ENCODE data around the gene CLDN12. TPM values are rescaled to one million over a fixed set of nuclear protein-coding genes. Genes with fewer than 3 reads are reported as not detected.
A peak's percentile ranks its signal among the peaks of the same experiment; 100 is the strongest.

CLDN12 gene
- total RNA-seq = 21.0 to 29.5 TPM (median 27.6 TPM) in 3 replicates
- long read RNA-seq, transcript CLDN12-201 (3 exons, 3,565 nt) = major isoform, 19 of 32 reads
- long read RNA-seq, transcript CLDN12-203 (3 exons, 3,488 nt) = minor isoform, 7 of 32 reads
- long read RNA-seq, partial matches to known transcripts = 0 of 32 reads
- long read RNA-seq, other reads (novel, unspliced or antisense) = 1 of 32 reads

GRCh38 chr7:90403174-90404113 is at the start of gene CLDN12:
Gene CLDN12 (plus strand): TSS chr7:90403461. CDS start chr7:90412677, 9,216 bp downstream.
- DNase-seq (ENCODE audit: low spot score) = peak; percentile 92
- peaks cover 2% of the 10 kb centered on the region for H3K27me3 Mint-ChIP-seq (ENCODE audit: low read depth)
- peak within 1 kb of the TSS; percentile 98 for H3K27ac Mint-ChIP-seq (ENCODE audit: unreplicated experiment)
- peak within 1 kb of the TSS; percentile 88 for H3K4me3 Mint-ChIP-seq (ENCODE audit: unreplicated experiment)
- peaks cover 18% of the 10 kb centered on the region for H3K4me1 Mint-ChIP-seq (ENCODE audit: low read depth)
- H3K36me3 Mint-ChIP-seq (ENCODE audit: low read depth) = peaks cover 5% of the 10 kb centered on the region
- peaks cover 21% of the 10 kb centered on the region for H3K9me3 Mint-ChIP-seq (ENCODE audit: low read depth)
- TF ChIP-seq, protein P1, sequence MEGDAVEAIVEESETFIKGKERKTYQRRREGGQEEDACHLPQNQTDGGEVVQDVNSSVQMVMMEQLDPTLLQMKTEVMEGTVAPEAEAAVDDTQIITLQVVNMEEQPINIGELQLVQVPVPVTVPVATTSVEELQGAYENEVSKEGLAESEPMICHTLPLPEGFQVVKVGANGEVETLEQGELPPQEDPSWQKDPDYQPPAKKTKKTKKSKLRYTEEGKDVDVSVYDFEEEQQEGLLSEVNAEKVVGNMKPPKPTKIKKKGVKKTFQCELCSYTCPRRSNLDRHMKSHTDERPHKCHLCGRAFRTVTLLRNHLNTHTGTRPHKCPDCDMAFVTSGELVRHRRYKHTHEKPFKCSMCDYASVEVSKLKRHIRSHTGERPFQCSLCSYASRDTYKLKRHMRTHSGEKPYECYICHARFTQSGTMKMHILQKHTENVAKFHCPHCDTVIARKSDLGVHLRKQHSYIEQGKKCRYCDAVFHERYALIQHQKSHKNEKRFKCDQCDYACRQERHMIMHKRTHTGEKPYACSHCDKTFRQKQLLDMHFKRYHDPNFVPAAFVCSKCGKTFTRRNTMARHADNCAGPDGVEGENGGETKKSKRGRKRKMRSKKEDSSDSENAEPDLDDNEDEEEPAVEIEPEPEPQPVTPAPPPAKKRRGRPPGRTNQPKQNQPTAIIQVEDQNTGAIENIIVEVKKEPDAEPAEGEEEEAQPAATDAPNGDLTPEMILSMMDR (IDR thresholded peaks at IDR 0.05) = peak; percentile 15

DNA sequence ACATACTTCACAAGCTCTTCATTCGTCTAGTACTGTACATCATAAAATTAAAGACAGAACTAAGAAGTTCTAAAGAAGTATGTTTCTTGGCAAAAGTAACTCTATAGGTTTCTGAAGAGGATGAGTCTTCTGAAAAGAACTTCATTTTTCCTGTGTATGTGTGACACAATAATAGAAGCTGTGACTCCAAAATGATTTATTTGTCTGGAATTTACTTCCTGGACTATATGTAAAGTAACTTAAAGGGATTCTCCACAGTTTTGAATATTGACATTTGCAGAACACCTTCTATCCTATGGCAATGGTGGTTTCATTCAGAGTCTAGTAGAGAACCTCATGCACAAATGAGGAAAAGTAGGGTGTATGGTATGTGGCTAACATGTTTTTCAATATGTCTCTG is 19.8 kb upstream of the CLDN12 start:
- peaks cover 39% of the 10 kb centered on the region for H3K36me3 Mint-ChIP-seq (ENCODE audit: low read depth)
- no peak for DNase-seq (ENCODE audit: low spot score)
- TF ChIP-seq, protein P1 (IDR thresholded peaks at IDR 0.05) = no peak
- H3K27me3 Mint-ChIP-seq (ENCODE audit: low read depth) = no peaks in the 10 kb centered on the region
- peaks cover 15% of the 10 kb centered on the region for H3K4me1 Mint-ChIP-seq (ENCODE audit: low read depth)
- H3K27ac Mint-ChIP-seq (ENCODE audit: unreplicated experiment) = peak overlapping the region; percentile 51
- no peak overlapping the region for H3K4me3 Mint-ChIP-seq (ENCODE audit: unreplicated experiment)
- H3K9me3 Mint-ChIP-seq (ENCODE audit: low read depth) = peaks cover 14% of the 10 kb centered on the region

GRCh38 chr7:90383861-90384260 is 19.4 kb upstream of the CLDN12 start:
- H3K36me3 Mint-ChIP-seq (ENCODE audit: low read depth) = peaks cover 38% of the 10 kb centered on the region
- H3K9me3 Mint-ChIP-seq (ENCODE audit: low read depth) = peaks cover 14% of the 10 kb centered on the region
- no peaks in the 10 kb centered on the region for H3K27me3 Mint-ChIP-seq (ENCODE audit: low read depth)
- peak overlapping the region; percentile 61 for H3K27ac Mint-ChIP-seq (ENCODE audit: unreplicated experiment)
- TF ChIP-seq, protein P1 (IDR thresholded peaks at IDR 0.05) = no peak
- H3K4me3 Mint-ChIP-seq (ENCODE audit: unreplicated experiment) = no peak overlapping the region
- DNase-seq (ENCODE audit: low spot score) = no peak
- peaks cover 15% of the 10 kb centered on the region for H3K4me1 Mint-ChIP-seq (ENCODE audit: low read depth)

DNA sequence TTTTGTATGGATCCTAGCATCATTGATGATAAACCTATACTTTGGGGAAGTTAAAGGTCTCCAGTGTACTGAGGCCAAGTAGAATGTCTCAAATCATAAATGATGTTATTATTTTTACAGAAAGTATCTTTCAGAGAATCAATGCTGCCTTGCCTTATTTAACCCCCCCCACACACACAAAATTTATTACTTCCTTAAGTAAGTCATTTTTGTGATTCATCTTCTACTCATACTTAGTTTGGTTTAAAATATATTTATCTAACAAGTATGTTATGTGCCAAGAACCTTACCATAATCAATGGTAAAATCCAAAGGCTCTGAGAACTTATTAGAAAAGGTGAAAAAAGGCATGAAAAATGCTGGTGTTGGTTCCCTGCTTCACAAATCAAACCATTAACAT is 18.8 kb upstream of the CLDN12 start:
- DNase-seq (ENCODE audit: low spot score) = no peak
- Mint-ChIP-seq H3K9me3 (ENCODE audit: low read depth) (peaks cover 12% of the 10 kb centered on the region), H3K27me3 (ENCODE audit: low read depth) (no peaks in the 10 kb centered on the region), H3K4me1 (ENCODE audit: low read depth) (peaks cover 15% of the 10 kb centered on the region), H3K36me3 (ENCODE audit: low read depth) (peaks cover 33% of the 10 kb centered on the region), H3K27ac (ENCODE audit: unreplicated experiment) (peak overlapping the region; percentile 61), H3K4me3 (ENCODE audit: unreplicated experiment) (no peak overlapping the region)
- TF ChIP-seq, protein P1 (IDR thresholded peaks at IDR 0.05) = no peak

GRCh38 chr7:90387470-90388240 is 15.6 kb upstream of the CLDN12 start:
- Mint-ChIP-seq H3K36me3 (ENCODE audit: low read depth) (peaks cover 17% of the 10 kb centered on the region), H3K4me3 (ENCODE audit: unreplicated experiment) (no peak overlapping the region), H3K27me3 (ENCODE audit: low read depth) (no peaks in the 10 kb centered on the region), H3K4me1 (ENCODE audit: low read depth) (peaks cover 15% of the 10 kb centered on the region), H3K9me3 (ENCODE audit: low read depth) (peaks cover 3% of the 10 kb centered on the region), H3K27ac (ENCODE audit: unreplicated experiment) (no peak overlapping the region)
- TF ChIP-seq, protein P1 (IDR thresholded peaks at IDR 0.05) = no peak
- no peak for DNase-seq (ENCODE audit: low spot score)
